DND-41 (cell line): ENCODE measurements around the gene NUFIP2.

Experiments
- ATAC-seq: fragments of 200-7000 bp; cut with Tn5 transposase; 3 replicates; pipeline ENCODE4 v1.9.1; 2021; ENCODE audit warnings: low read depth; ENCODE audit not compliant: insufficient read depth
- DNase-seq: peaks from one replicate; pipeline ENCODE4 v3.0.0-alpha.2; 2020
- H2AFZ ChIP-seq: 2 replicates; pipeline ENCODE4 v1.6.0; 2012; ENCODE audit warnings: low read depth, low read length
- H3K27ac ChIP-seq: 2 replicates; pipeline ENCODE4 v1.5.1; 2012; ENCODE audit warnings: low read length, inconsistent platforms
- H3K27me3 ChIP-seq: fragments of 200-600 bp; sonication (generic); 2 replicates; pipeline ENCODE4 v1.6.0; 2012; ENCODE audit warnings: low read length, mild to moderate bottlenecking, inconsistent platforms; ENCODE audit not compliant: insufficient read depth, poor library complexity
- H3K36me3 ChIP-seq: 2 replicates; pipeline ENCODE4 v1.5.1; 2012; ENCODE audit warnings: low read length, inconsistent platforms; ENCODE audit not compliant: insufficient read depth
- H3K4me1 ChIP-seq: 2 replicates; pipeline ENCODE4 v1.5.1; 2012; ENCODE audit warnings: mild to moderate bottlenecking, low read length; ENCODE audit not compliant: insufficient read depth
- H3K4me2 ChIP-seq: 2 replicates; pipeline ENCODE4 v1.6.0; 2012; ENCODE audit warnings: mild to moderate bottlenecking, moderate library complexity, low read length, inconsistent platforms; ENCODE audit not compliant: insufficient read depth
- H3K4me3 ChIP-seq, 2 experiments: fragments of 200-600 bp in 1 of 2; shearing (Covaris generic) in 1 of 2; 2 replicates each; pipeline ENCODE4 v1.5.1; 2012 to 2016; ENCODE audit warnings: inconsistent platforms in 2 of 2, low read length in 2 of 2, mild to moderate bottlenecking in 2 of 2, low read depth in 1 of 2, moderate library complexity in 1 of 2
- H3K79me2 ChIP-seq: 2 replicates; pipeline ENCODE4 v1.6.0; 2012; ENCODE audit warnings: low read length, inconsistent platforms; ENCODE audit not compliant: insufficient read depth
- H3K9ac ChIP-seq: 2 replicates; pipeline ENCODE4 v1.6.0; 2012; ENCODE audit warnings: low read depth, mild to moderate bottlenecking, inconsistent platforms, low read length, moderate library complexity
- H3K9me3 ChIP-seq: 2 replicates; pipeline ENCODE4 v1.5.1; 2012; ENCODE audit warnings: low read length, moderate library complexity, mild to moderate bottlenecking, inconsistent platforms; ENCODE audit not compliant: insufficient read depth, severe bottlenecking
- H4K20me1 ChIP-seq: 2 replicates; pipeline ENCODE4 v1.6.0; 2012; ENCODE audit warnings: low read length; ENCODE audit not compliant: insufficient read depth
- EZH2 ChIP-seq: IDR thresholded peaks from 3 replicates; pipeline ENCODE4 v1.6.1; 2012; ENCODE audit warnings: borderline replicate concordance, low read depth, mild to moderate bottlenecking, moderate library complexity, low read length, inconsistent platforms; ENCODE audit not compliant: severe bottlenecking
- TF ChIP-seq, protein P1 (sequence below): IDR thresholded peaks from 2 replicates; pipeline ENCODE4 v1.5.1; 2012; ENCODE audit warnings: borderline replicate concordance, low read length, moderate library complexity, mild to moderate bottlenecking; ENCODE audit not compliant: poor library complexity, severe bottlenecking; ENCODE audit errors: extremely low read depth

NUFIP2 gene

DNA sequence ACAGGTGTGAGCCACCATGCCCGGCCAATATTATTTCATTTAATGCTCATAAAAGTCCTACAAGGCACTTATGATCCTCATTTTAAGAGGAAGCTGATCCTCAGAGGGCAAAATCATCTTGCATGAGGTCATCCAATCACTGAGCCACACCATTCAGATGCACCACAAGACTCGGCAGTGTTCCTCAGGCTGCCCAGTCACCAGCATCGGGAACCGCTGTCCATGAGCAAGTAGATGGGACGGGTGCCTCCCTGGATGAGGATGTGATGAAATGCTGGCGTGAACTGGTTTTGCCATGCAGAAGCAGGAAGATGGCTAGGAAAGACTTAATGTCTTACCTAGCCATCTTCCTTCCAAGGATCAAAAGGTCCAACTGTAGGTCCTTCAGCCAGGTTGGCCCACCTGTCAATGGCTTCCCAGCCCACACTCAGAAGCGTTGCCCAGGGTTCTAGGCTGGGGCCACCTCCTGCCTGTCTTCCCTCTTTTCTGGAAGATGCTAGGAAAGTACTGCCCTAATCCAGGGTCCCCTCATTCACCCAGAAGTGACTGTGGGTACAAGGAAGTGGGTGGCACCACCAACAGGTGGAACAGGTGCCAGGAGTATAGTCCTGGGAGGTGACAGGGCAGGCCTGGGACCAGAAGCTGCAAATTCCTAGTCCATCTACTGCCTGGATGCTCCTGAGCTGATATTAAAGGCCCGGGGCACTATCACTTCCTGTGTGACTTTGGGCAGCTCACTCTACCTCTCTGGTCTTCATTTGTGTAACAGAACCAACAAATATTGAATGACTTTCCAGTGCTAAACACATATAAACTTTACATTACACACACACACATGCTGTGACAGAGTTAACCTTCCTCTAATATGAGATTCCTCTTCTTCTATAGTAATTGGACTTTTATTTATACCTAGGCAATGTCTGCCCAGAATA lies 79.5 kb downstream of the NUFIP2 start:
- no peak for ATAC-seq
- no peak for DNase-seq
- Histone ChIP-seq H3K27ac (no peak overlapping the region), H3K36me3 (no peaks in the 10 kb centered on the region), H4K20me1 (no peaks in the 10 kb centered on the region), H3K79me2 (no peaks in the 10 kb centered on the region), H2AFZ (no peak overlapping the region), H3K9ac (no peak overlapping the region), H3K4me3 (no peak overlapping the region), H3K27me3 (peaks cover 3% of the 10 kb centered on the region), H3K9me3 (no peaks in the 10 kb centered on the region), H3K4me1 (no peaks in the 10 kb centered on the region), H3K4me2 (no peak overlapping the region)
- TF ChIP-seq, protein P1, sequence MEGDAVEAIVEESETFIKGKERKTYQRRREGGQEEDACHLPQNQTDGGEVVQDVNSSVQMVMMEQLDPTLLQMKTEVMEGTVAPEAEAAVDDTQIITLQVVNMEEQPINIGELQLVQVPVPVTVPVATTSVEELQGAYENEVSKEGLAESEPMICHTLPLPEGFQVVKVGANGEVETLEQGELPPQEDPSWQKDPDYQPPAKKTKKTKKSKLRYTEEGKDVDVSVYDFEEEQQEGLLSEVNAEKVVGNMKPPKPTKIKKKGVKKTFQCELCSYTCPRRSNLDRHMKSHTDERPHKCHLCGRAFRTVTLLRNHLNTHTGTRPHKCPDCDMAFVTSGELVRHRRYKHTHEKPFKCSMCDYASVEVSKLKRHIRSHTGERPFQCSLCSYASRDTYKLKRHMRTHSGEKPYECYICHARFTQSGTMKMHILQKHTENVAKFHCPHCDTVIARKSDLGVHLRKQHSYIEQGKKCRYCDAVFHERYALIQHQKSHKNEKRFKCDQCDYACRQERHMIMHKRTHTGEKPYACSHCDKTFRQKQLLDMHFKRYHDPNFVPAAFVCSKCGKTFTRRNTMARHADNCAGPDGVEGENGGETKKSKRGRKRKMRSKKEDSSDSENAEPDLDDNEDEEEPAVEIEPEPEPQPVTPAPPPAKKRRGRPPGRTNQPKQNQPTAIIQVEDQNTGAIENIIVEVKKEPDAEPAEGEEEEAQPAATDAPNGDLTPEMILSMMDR: no peak
- no peak for TF ChIP-seq EZH2

- Histone ChIP-seq H3K27me3 (peaks cover 3% of the 10 kb centered on the region), H3K9me3 (no peaks in the 10 kb centered on the region), H3K4me3 (no peak overlapping the region), H4K20me1 (no peaks in the 10 kb centered on the region), H2AFZ (no peak overlapping the region), H3K4me1 (no peaks in the 10 kb centered on the region), H3K36me3 (no peaks in the 10 kb centered on the region), H3K4me2 (no peak overlapping the region), H3K79me2 (no peaks in the 10 kb centered on the region), H3K9ac (no peak overlapping the region), H3K27ac (no peak overlapping the region)
- TF ChIP-seq EZH2: no peak
- TF ChIP-seq, protein P1: no peak
- ATAC-seq (no peak), DNase-seq (no peak)
These were observed 81.2 kb downstream of the NUFIP2 start for GRCh38 chr17:29212681-29213121.

- Histone ChIP-seq H2AFZ (no peak overlapping the region), H3K4me3 (no peak overlapping the region), H4K20me1 (no peaks in the 10 kb centered on the region), H3K79me2 (no peaks in the 10 kb centered on the region), H3K27ac (no peak overlapping the region), H3K4me2 (no peak overlapping the region), H3K9ac (no peak overlapping the region), H3K4me1 (no peaks in the 10 kb centered on the region), H3K27me3 (peaks cover 3% of the 10 kb centered on the region), H3K36me3 (no peaks in the 10 kb centered on the region), H3K9me3 (no peaks in the 10 kb centered on the region)
- no peak for TF ChIP-seq EZH2
- TF ChIP-seq, protein P1: no peak
- no peak for DNase-seq
- no peak for ATAC-seq
These were observed 81.8 kb downstream of the NUFIP2 start for GRCh38 chr17:29212094-29212631.
